Natural killer cell (primary cell): ENCODE measurements around the gene TMCC1. TPM values are rescaled to one million over a fixed set of nuclear protein-coding genes. Genes with fewer than 3 reads are reported as not detected.

Source experiments
- ATAC-seq, 3 donors: fragments of 150-1000 bp in 2 of 3; fragments of 200-7000 bp in 1 of 3; cut with Tn5 transposase; 1 replicate in 1 of 3; 2 replicates in 2 of 3; pipeline ENCODE4 v1.10.0; 2021; ENCODE audit warnings: mild to moderate bottlenecking in 2 of 3, moderate library complexity in 2 of 3
- DNase-seq, 2 donors: peaks; one replicate each; pipeline versions ENCODE4 v3.0.0 to v3.0.0-alpha.2; 2013 to 2021; ENCODE audit warnings: mixed read lengths in 1 of 2
- H3K27ac ChIP-seq: one replicate; pipeline ENCODE4 v1.5.1; 2013; ENCODE audit warnings: mild to moderate bottlenecking, low read length
- H3K27me3 ChIP-seq: one replicate; pipeline ENCODE4 v1.6.1; 2013; ENCODE audit warnings: low read length; ENCODE audit not compliant: control insufficient read depth, insufficient read depth
- H3K36me3 ChIP-seq: one replicate; pipeline ENCODE4 v1.6.1; 2013; ENCODE audit warnings: low read length; ENCODE audit not compliant: control insufficient read depth, insufficient read depth
- H3K4me1 ChIP-seq: one replicate; pipeline ENCODE4 v1.6.1; 2013; ENCODE audit warnings: low read length; ENCODE audit not compliant: control insufficient read depth, insufficient read depth
- H3K4me3 ChIP-seq: one replicate; pipeline ENCODE4 v1.5.1; 2013; ENCODE audit warnings: low read length
- H3K9me3 ChIP-seq: one replicate; pipeline ENCODE4 v1.6.1; 2013; ENCODE audit warnings: low read length; ENCODE audit not compliant: control insufficient read depth, insufficient read depth
- H3K27ac Mint-ChIP-seq, 2 donors: one replicate each; pipeline ENCODE4 v1.8.0; 2022; ENCODE audit warnings: mild to moderate bottlenecking in 2 of 2, mixed read lengths in 2 of 2, moderate library complexity in 1 of 2
- H3K27me3 Mint-ChIP-seq, 2 donors: one replicate each; pipeline ENCODE4 v1.8.0; 2022; ENCODE audit warnings: low read depth in 2 of 2, mixed read lengths in 2 of 2
- H3K36me3 Mint-ChIP-seq: one replicate; pipeline ENCODE4 v1.8.0; 2022; ENCODE audit warnings: mixed read lengths
- H3K4me1 Mint-ChIP-seq, 2 donors: one replicate each; pipeline ENCODE4 v1.8.0; 2022; ENCODE audit warnings: mixed read lengths in 2 of 2
- H3K4me3 Mint-ChIP-seq: one replicate; pipeline ENCODE4 v1.8.0; 2022; ENCODE audit warnings: mild to moderate bottlenecking, moderate library complexity, mixed read lengths
- H3K9me3 Mint-ChIP-seq, 2 donors: one replicate each; pipeline ENCODE4 v1.8.0; 2022; ENCODE audit warnings: mixed read lengths in 2 of 2
- WGBS: methylation state at CpG from one replicate; pipeline ENCODE4 v1.1.7; 2013; ENCODE audit warnings: missing lambda C conversion rate; ENCODE audit not compliant: insufficient coverage; 5-methylcytosine and 5-hydroxymethylcytosine counted together
- intact Hi-C: fragments of 100-400 bp; cut with micrococcal nuclease; formaldehyde crosslinking; loops from one replicate; pipeline ENCODE4 v1.14.2; 2022
- total RNA-seq, 4 donors: library from RNA; stranded (reverse); fragments of 120-200 nt in 1 of 4; gene quantifications; one replicate each; pipeline versions ENCODE4 v1.2.3 to v1.2.4, GENCODE V29; 2013 to 2022
- TF ChIP-seq, protein P1 (sequence below): fragments of 200-600 bp; IDR thresholded peaks from one replicate; pipeline ENCODE4 v1.8.0; 2022; ENCODE audit warnings: antibody characterized with exemption

The TMCC1 gene
- total RNA-seq, 3 donors from 2014 or later (not counting 1 experiment from before 2014, with no cell fraction given), result 26.4 to 36.7 (median 31.7) TPM

DNA sequence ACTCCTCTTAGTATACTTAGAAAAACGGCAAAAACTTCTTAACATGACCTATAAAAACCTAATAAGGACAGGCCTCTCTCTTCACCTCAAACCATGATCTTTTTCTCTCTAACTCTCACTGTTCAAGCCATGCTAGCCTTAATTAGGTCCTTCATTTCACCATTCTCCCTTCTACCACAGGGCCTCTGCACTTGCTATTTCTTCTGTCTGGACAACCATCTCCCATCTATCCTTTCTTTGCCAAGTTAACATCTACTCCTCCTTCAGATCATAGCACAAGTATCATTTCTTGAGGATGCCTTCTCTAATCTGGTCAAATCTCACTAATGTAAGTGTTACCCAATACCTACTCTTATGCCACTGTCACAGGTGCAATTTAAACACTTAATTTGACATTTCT is 39.1 kb downstream of the TMCC1 start:
- Mint-ChIP-seq H3K36me3 (no peaks in the 10 kb centered on the region), H3K9me3 (no peaks in the 10 kb centered on the region), H3K4me3 (no peak overlapping the region), H3K4me1 (peaks cover 7 to 27% of the 10 kb centered on the region in 2 donors), H3K27me3 (no peaks in the 10 kb centered on the region), H3K27ac (no peak overlapping the region)
- WGBS, result 100% methylated on average over 1 of the region's 1 CpG
- Histone ChIP-seq H3K27ac (no peak overlapping the region), H3K9me3 (no peaks in the 10 kb centered on the region), H3K36me3 (no peaks in the 10 kb centered on the region), H3K4me1 (no peaks in the 10 kb centered on the region), H3K4me3 (no peak overlapping the region), H3K27me3 (no peaks in the 10 kb centered on the region)
- DNase-seq, result no peak
- no peak for ATAC-seq
- TF ChIP-seq, protein P1, sequence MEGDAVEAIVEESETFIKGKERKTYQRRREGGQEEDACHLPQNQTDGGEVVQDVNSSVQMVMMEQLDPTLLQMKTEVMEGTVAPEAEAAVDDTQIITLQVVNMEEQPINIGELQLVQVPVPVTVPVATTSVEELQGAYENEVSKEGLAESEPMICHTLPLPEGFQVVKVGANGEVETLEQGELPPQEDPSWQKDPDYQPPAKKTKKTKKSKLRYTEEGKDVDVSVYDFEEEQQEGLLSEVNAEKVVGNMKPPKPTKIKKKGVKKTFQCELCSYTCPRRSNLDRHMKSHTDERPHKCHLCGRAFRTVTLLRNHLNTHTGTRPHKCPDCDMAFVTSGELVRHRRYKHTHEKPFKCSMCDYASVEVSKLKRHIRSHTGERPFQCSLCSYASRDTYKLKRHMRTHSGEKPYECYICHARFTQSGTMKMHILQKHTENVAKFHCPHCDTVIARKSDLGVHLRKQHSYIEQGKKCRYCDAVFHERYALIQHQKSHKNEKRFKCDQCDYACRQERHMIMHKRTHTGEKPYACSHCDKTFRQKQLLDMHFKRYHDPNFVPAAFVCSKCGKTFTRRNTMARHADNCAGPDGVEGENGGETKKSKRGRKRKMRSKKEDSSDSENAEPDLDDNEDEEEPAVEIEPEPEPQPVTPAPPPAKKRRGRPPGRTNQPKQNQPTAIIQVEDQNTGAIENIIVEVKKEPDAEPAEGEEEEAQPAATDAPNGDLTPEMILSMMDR, result no peak
- intact Hi-C loops, result no loop called here

DNA sequence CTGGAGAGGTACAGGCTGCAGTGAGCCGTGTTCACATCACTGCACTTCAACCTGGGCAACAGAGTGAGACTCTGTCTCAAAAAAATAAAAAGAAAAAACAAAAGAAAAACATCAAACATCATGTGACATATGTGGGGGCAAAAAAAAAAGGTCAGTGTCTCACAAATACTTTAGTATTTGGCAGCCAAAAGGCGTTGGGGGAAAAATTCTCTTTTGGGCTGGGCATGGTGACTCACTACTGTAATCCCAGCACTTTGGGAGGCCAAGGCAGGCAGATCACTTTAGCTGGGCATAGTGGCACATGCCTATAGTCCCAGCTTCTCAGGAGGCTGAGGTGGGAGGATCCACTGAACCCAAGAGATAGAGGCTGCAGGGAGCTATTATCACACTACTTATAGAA is 47.6 kb downstream of the TMCC1 start:
- DNase-seq (no peak), ATAC-seq (no peak)
- Mint-ChIP-seq H3K36me3 (no peaks in the 10 kb centered on the region), H3K4me1 (peaks cover 12 to 15% of the 10 kb centered on the region in 2 donors), H3K4me3 (no peak overlapping the region), H3K9me3 (no peaks in the 10 kb centered on the region), H3K27ac (peak overlapping the region in 1 of 2 donors; percentile 28), H3K27me3 (no peaks in the 10 kb centered on the region)
- Histone ChIP-seq H3K27ac (no peak overlapping the region), H3K4me1 (no peaks in the 10 kb centered on the region), H3K36me3 (peaks cover 12% of the 10 kb centered on the region), H3K9me3 (no peaks in the 10 kb centered on the region), H3K4me3 (no peak overlapping the region), H3K27me3 (no peaks in the 10 kb centered on the region)
- 93% methylated on average over 2 of the region's 2 CpGs for WGBS
- TF ChIP-seq, protein P1, result no peak
- intact Hi-C loops, result no loop called here

DNA sequence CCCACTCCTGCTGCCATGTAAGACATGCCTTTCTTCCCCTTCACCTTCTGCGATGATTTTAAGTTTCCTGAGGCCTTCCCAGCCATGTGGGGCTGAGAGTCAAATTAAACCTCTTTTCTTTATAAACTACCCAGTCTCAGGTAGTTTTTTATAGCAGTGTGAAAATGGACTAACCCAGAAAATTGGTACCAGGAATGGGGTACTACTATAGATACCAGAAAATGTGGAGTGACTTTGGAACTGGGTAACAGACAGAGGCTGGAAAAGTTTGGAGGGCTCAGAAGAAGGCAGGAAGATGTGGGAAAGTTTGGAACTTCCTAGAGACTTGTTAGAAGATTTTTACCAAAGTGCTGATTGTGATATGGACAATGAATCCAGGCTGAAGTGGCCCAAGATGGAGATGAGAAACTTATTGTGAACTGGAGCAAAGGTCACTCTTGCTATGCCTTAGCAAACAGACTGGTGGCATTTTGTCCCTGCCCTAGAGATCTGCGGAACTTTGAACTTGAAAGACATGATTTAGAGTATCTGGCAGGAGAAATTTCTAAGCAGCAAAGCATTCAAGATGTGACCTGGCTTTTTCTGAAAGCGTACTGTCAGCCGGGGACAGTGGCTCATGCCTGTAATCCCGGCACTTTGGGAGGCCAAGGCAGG is 52.7 kb downstream of the TMCC1 start:
- Mint-ChIP-seq H3K36me3 (peaks cover 8% of the 10 kb centered on the region), H3K9me3 (no peaks in the 10 kb centered on the region), H3K4me3 (no peak overlapping the region), H3K27me3 (no peaks in the 10 kb centered on the region), H3K4me1 (peaks cover 16 to 28% of the 10 kb centered on the region in 2 donors), H3K27ac (no peak overlapping the region)
- H3K27me3 ChIP-seq, result no peaks in the 10 kb centered on the region
- no peaks in the 10 kb centered on the region for H3K4me1 ChIP-seq
- no peaks in the 10 kb centered on the region for H3K9me3 ChIP-seq
- TF ChIP-seq, protein P1, result no peak
- ATAC-seq, result no peak
- H3K4me3 ChIP-seq, result no peak overlapping the region
- H3K27ac ChIP-seq, result no peak overlapping the region
- WGBS, result 96% methylated on average over 5 of the region's 5 CpGs
- H3K36me3 ChIP-seq, result no peaks in the 10 kb centered on the region
- intact Hi-C loops, result no loop called here
- no peak for DNase-seq

DNA sequence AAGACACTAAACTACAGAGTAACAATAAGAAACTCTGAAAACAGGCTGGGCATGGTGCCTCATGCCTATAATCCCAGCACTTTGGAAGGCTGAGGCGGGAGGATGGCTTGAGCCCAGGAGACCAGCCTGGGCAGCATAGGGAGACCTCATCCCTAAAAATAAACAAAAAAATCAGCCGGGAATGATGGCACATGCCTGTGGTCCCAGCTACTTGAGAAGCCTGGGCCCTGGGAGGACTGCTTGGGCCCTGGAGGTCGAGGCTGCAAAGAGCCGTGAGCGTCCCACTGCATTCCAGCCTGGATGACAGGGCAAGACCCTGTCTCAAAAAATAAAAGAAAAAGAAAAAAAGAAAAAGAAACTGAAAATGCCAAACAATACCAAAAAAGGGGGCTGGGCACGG is 55.4 kb downstream of the TMCC1 start:
- Histone ChIP-seq H3K4me1 (no peaks in the 10 kb centered on the region), H3K36me3 (no peaks in the 10 kb centered on the region), H3K27me3 (no peaks in the 10 kb centered on the region), H3K4me3 (no peak overlapping the region), H3K27ac (no peak overlapping the region), H3K9me3 (no peaks in the 10 kb centered on the region)
- no peak for DNase-seq
- Mint-ChIP-seq H3K4me1 (peaks cover 13 to 18% of the 10 kb centered on the region in 2 donors), H3K27me3 (no peaks in the 10 kb centered on the region), H3K36me3 (peaks cover 8% of the 10 kb centered on the region), H3K27ac (no peak overlapping the region), H3K4me3 (no peak overlapping the region), H3K9me3 (no peaks in the 10 kb centered on the region)
- no peak for ATAC-seq
- TF ChIP-seq, protein P1, result no peak
- intact Hi-C loops, result no loop called here
- 97% methylated on average over 6 of the region's 6 CpGs for WGBS
